Panc1 (cell line): ENCODE measurements around the gene BEST3.

Experiments used
- CTCF ChIP-seq: fragments of 450-650 bp; IDR thresholded peaks from 2 replicates; pipeline ENCODE4 v1.5.1; 2017; ENCODE audit warnings: mild to moderate bottlenecking
- POLR2AphosphoS5 ChIP-seq: IDR thresholded peaks from 2 replicates; pipeline ENCODE4 v1.6.1; 2012; ENCODE audit warnings: mild to moderate bottlenecking, low read depth, low read length, moderate library complexity
- REST ChIP-seq, 2 experiments: IDR thresholded peaks; 2 replicates each; pipeline ENCODE4 v1.6.1; 2011 to 2012; ENCODE audit warnings: low read depth in 2 of 2, control low read depth in 1 of 2, low read length in 1 of 2, mild to moderate bottlenecking in 1 of 2, moderate library complexity in 1 of 2; ENCODE audit not compliant: insufficient read depth in 1 of 2
- SIN3A ChIP-seq: IDR thresholded peaks from 2 replicates; pipeline ENCODE4 v1.6.1; 2012; ENCODE audit warnings: low read depth, mild to moderate bottlenecking, low read length, moderate library complexity, borderline replicate concordance; ENCODE audit not compliant: insufficient read depth
- TCF7L2 ChIP-seq: IDR thresholded peaks from 2 replicates; pipeline ENCODE4 v1.6.1; 2011; ENCODE audit warnings: mild to moderate bottlenecking, low read depth, low read length, inconsistent platforms

- no peak for TF ChIP-seq CTCF
- no peak for TF ChIP-seq SIN3A
- no peak for TF ChIP-seq POLR2AphosphoS5
- no peak for TF ChIP-seq REST (IDR thresholded peaks at IDR 0.05; ENCODE audit: insufficient read depth in 1 of 2, low read depth in 2 of 2, low read length in 1 of 2)
- no peak for TF ChIP-seq TCF7L2
These were observed 26.9 kb downstream of the BEST3 start for GRCh38 chr12:69672195-69672594.
